Ishikawa (cell line): ENCODE measurements around the gene FOXE3.

ENCODE experiments used
- CEBPB ChIP-seq: IDR thresholded peaks from 2 replicates; pipeline ENCODE4 v1.6.1; 2012
- TAF1 ChIP-seq: IDR thresholded peaks from 2 replicates; pipeline ENCODE4 v1.6.1; 2012; ENCODE audit warnings: low read depth, mild to moderate bottlenecking
- TCF12 ChIP-seq: IDR thresholded peaks from 2 replicates; pipeline ENCODE4 v1.6.1; 2012; ENCODE audit warnings: low read depth

DNA sequence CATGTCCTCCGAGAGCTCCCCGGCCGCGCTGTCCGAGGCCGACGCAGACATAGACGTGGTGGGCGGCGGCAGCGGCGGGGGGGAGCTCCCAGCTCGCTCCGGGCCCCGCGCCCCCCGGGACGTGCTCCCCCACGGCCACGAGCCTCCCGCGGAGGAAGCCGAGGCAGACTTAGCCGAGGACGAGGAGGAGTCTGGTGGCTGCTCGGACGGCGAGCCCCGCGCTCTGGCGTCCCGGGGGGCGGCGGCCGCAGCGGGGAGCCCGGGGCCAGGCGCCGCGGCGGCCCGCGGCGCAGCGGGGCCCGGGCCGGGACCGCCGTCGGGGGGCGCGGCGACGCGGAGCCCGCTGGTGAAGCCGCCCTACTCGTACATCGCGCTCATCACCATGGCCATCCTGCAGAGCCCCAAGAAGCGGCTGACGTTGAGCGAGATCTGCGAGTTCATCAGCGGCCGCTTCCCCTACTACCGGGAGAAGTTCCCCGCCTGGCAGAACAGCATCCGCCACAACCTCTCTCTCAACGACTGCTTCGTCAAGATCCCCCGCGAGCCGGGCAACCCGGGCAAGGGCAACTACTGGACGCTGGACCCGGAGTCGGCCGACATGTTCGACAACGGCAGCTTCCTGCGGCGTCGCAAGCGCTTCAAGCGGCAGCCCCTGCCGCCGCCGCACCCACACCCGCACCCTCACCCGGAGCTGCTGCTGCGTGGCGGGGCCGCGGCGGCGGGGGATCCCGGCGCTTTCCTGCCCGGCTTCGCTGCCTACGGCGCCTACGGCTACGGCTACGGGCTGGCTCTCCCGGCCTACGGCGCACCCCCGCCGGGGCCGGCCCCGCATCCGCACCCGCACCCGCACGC is 22.3 kb downstream of the FOXE3 start:
- TF ChIP-seq CEBPB (no peak), TAF1 (no peak), TCF12 (no peak)
